Right atrium auricular region (tissue), 2 donors: Measurements from ENCODE around the gene XPR1. TPM values are rescaled to one million over a fixed set of nuclear protein-coding genes. Genes with fewer than 3 reads are reported as not detected.

ENCODE experiments used
- DNase-seq: peaks from one replicate; pipeline ENCODE4 v3.0.0-alpha.2; 2019; ENCODE audit warnings: low spot score
- H3K27ac ChIP-seq, 2 donors: fragments of 200-600 bp; sonication (generic); 1 replicate in 1 of 2; 2 replicates in 1 of 2; pipeline ENCODE4 v1.5.1; 2016 to 2019
- H3K27me3 ChIP-seq, 2 donors: fragments of 200-600 bp; sonication (generic); one replicate each; pipeline versions ENCODE4 v1.5.1 to v1.6.0; 2017 to 2019
- H3K36me3 ChIP-seq: fragments of 200-600 bp; sonication (generic); one replicate; pipeline ENCODE4 v1.5.1; 2016
- H3K4me1 ChIP-seq, 2 donors: fragments of 200-600 bp; sonication (generic); one replicate each; pipeline versions ENCODE4 v1.5.1 to v1.6.0; 2017 to 2019
- H3K4me3 ChIP-seq, 2 donors: fragments of 200-600 bp; sonication (generic); 1 replicate in 1 of 2; 2 replicates in 1 of 2; pipeline ENCODE4 v1.5.1; 2017 to 2019; ENCODE audit warnings: mild to moderate bottlenecking in 1 of 2, moderate library complexity in 1 of 2
- H3K9me3 ChIP-seq, 2 donors: fragments of 200-600 bp; sonication (generic); one replicate each; pipeline ENCODE4 v1.5.1; 2019
- CTCF ChIP-seq, 2 donors: fragments of 200-600 bp; sonication (generic); IDR thresholded peaks; one replicate each; pipeline ENCODE4 v1.5.1; 2019; ENCODE audit warnings: antibody characterized with exemption in 2 of 2
- total RNA-seq, 2 donors: library from RNA; depleted of rRNA; stranded (reverse); fragments of >200 nt; gene quantifications; one replicate each; pipeline ENCODE4 v1.1.0, GENCODE V29; 2016

Gene XPR1
- total RNA-seq, 2 donors from 2014 or later, result 30.0 to 53.0 TPM

GRCh38 chr1:180932378-180932777 lies 300.6 kb downstream of the XPR1 start:
- no peak overlapping the region for H3K27ac ChIP-seq

GRCh38 chr1:180933141-180933540 lies 301.3 kb downstream of the XPR1 start:
- H3K4me1 ChIP-seq, result peaks cover 0 to 16% of the 10 kb centered on the region in 2 donors
- no peak for TF ChIP-seq CTCF (IDR thresholded peaks at IDR 0.05)
- H3K27ac ChIP-seq, result no peak overlapping the region
- peaks cover 28% of the 10 kb centered on the region for H3K36me3 ChIP-seq
- H3K27me3 ChIP-seq, result no peaks in the 10 kb centered on the region
- H3K4me3 ChIP-seq, result no peak overlapping the region
- H3K9me3 ChIP-seq, result no peaks in the 10 kb centered on the region
- no peak for DNase-seq

More at GRCh38 chr1:180932378-180932777, 300.6 kb downstream of the XPR1 start:
- Histone ChIP-seq H3K27me3 (no peaks in the 10 kb centered on the region), H3K4me1 (peaks cover 0 to 23% of the 10 kb centered on the region in 2 donors), H3K36me3 (peaks cover 28% of the 10 kb centered on the region), H3K9me3 (no peaks in the 10 kb centered on the region), H3K4me3 (no peak overlapping the region)
- no peak for TF ChIP-seq CTCF (IDR thresholded peaks at IDR 0.05)
- DNase-seq, result no peak

GRCh38 chr1:180934563-180934962 lies 302.7 kb downstream of the XPR1 start:
- no peak overlapping the region for H3K4me3 ChIP-seq
- H3K27me3 ChIP-seq, result no peaks in the 10 kb centered on the region
- H3K27ac ChIP-seq, result no peak overlapping the region
- no peaks in the 10 kb centered on the region for H3K9me3 ChIP-seq
- H3K4me1 ChIP-seq, result peaks cover 0 to 2% of the 10 kb centered on the region in 2 donors
- peaks cover 35% of the 10 kb centered on the region for H3K36me3 ChIP-seq
- TF ChIP-seq CTCF (IDR thresholded peaks at IDR 0.05), result no peak
- DNase-seq, result no peak

- Histone ChIP-seq H3K4me1 (no peaks in the 10 kb centered on the region), H3K4me3 (no peak overlapping the region), H3K27me3 (no peaks in the 10 kb centered on the region), H3K9me3 (no peaks in the 10 kb centered on the region), H3K36me3 (peaks cover 35% of the 10 kb centered on the region), H3K27ac (no peak overlapping the region)
- TF ChIP-seq CTCF (IDR thresholded peaks at IDR 0.05), result no peak
- no peak for DNase-seq
Measured at GRCh38 chr1:180935326-180936109, 303.7 kb downstream of the XPR1 start.

GRCh38 chr1:180936110-180937011 lies 304.5 kb downstream of the XPR1 start:
- Histone ChIP-seq H3K4me1 (no peaks in the 10 kb centered on the region), H3K27ac (no peak overlapping the region), H3K27me3 (no peaks in the 10 kb centered on the region), H3K36me3 (peaks cover 35% of the 10 kb centered on the region), H3K4me3 (no peak overlapping the region), H3K9me3 (no peaks in the 10 kb centered on the region)
- DNase-seq, result no peak
- no peak for TF ChIP-seq CTCF (IDR thresholded peaks at IDR 0.05)
